ENCODE measurements around the gene KATNB1.
"Not testable (repeated sequence)": the region's sequence is repeated elsewhere in the genome, so short reads cannot be mapped to it uniquely, and the experiment has no call there.

Gene KATNB1

DNA sequence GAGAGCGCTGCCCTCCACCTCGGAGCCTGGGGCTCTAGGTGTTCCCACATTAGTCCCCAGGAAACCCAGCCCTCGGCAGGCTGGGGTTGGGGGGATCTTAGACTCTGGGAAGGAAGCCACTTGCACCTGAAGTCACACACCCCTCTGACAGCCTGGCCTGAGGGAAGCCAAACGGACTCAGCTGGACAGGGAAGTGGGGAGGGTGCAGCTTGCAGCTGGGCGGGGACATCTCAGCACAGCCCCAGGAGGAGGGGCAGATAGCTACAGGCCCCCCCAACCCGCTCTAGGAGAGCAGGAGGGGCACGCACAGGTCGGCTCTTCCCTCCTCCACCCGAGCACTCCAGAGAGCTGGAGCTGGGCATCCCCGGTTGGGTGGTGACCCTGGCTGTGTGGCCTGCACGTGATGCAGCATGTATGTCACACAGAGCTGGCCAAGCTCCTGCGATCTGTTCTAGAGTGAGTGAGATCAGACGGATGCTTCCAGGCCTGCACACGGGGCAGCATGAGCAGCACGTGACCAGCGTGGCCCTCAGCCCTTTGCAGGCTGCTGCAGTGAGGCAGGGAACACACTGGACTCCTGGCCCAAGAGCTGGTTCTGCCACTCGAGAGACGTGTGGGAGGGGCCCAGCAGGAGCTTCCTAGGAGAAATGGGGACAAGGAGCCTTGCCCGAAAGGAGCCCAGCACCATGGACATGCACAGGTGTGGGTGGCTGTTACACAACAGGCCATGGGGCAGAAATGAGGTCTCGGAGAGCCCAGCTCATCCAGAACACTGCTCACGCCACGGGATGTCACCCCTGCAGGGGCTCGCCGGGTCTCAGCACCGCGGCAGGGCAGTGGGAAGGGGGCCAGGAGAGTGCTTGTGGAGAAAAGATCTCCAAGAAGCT lies 51.3 kb downstream of the KATNB1 start:
- H3K9me3 ChIP-seq (ENCODE audit: control insufficient read depth, low read length): no peaks in the 10 kb centered on the region
- no peak overlapping the region for H3K4me3 ChIP-seq (ENCODE audit: low read length)
- H3K36me3 ChIP-seq (ENCODE audit: control insufficient read depth, insufficient read depth, low read length): no peaks in the 10 kb centered on the region
- no peaks in the 10 kb centered on the region for H3K27me3 ChIP-seq (ENCODE audit: control insufficient read depth, insufficient read depth, low read length)
- no peak overlapping the region for H3K9ac ChIP-seq (ENCODE audit: low read length)
- H3K4me1 ChIP-seq (ENCODE audit: control insufficient read depth, insufficient read depth, low read length): peaks cover 15% of the 10 kb centered on the region

DNA sequence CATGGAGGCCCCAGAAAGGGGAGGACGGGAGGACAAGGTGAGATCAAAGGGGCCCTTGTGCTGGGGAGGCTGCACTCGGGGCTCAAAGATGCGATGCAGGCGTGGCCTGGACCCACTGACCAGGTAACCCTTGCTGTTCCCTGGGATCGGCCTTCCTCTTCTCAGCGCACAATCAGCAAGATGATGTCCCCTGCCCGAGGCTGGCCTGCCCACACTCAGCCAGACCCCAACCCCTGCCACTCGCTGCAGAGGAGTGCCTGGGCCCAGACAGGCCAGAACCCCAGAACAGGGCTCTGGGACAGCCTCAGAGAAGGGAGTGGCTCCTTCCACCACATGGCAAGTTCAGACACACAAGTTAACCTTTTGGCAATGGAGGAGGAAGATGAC lies 51.9 kb downstream of the KATNB1 start:
- no peaks in the 10 kb centered on the region for H3K36me3 ChIP-seq (ENCODE audit: control insufficient read depth, insufficient read depth, low read length)
- H3K9ac ChIP-seq (ENCODE audit: low read length): no peak overlapping the region
- H3K27me3 ChIP-seq (ENCODE audit: control insufficient read depth, insufficient read depth, low read length): no peaks in the 10 kb centered on the region

GRCh38 chr16:57788252-57788841 lies 52.8 kb downstream of the KATNB1 start:
- no peaks in the 10 kb centered on the region for H3K36me3 ChIP-seq (ENCODE audit: control insufficient read depth, insufficient read depth, low read length)
- no peaks in the 10 kb centered on the region for H3K27me3 ChIP-seq (ENCODE audit: control insufficient read depth, insufficient read depth, low read length)
- H3K4me3 ChIP-seq (ENCODE audit: low read length): no peak overlapping the region
- peaks cover 15% of the 10 kb centered on the region for H3K4me1 ChIP-seq (ENCODE audit: control insufficient read depth, insufficient read depth, low read length)
- no peaks in the 10 kb centered on the region for H3K9me3 ChIP-seq (ENCODE audit: control insufficient read depth, low read length)
- H3K9ac ChIP-seq (ENCODE audit: low read length): no peak overlapping the region

More for the DNA sequence above, 51.9 kb downstream of the KATNB1 start:
- H3K4me3 ChIP-seq (ENCODE audit: low read length): no peak overlapping the region
- peaks cover 15% of the 10 kb centered on the region for H3K4me1 ChIP-seq (ENCODE audit: control insufficient read depth, insufficient read depth, low read length)
- H3K9me3 ChIP-seq (ENCODE audit: control insufficient read depth, low read length): no peaks in the 10 kb centered on the region

DNA sequence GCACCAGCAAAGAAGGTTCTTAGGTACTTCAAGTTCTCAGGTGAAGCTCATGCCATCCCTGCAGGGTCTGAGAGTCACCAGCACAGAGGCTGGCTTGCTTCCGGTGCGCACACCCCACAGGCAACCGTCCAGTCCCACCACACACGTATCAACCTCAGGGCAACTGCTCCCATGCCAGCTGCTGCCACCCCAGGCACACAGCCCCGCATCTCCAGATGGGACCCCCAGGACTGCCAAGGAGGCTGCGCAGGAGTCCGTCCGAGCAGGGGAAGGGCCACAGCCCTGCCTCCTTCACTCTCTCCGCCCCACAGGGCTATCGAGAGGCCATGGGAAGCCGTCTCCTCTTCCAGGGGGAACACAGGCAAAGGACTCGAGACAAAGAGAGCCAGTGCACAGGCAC lies 53.4 kb downstream of the KATNB1 start:
- no peaks in the 10 kb centered on the region for H3K27me3 ChIP-seq (ENCODE audit: control insufficient read depth, insufficient read depth, low read length)
- H3K9me3 ChIP-seq (ENCODE audit: control insufficient read depth, low read length): no peaks in the 10 kb centered on the region
- H3K4me1 ChIP-seq (ENCODE audit: control insufficient read depth, insufficient read depth, low read length): peaks cover 15% of the 10 kb centered on the region
- no peak overlapping the region for H3K9ac ChIP-seq (ENCODE audit: low read length)
- H3K36me3 ChIP-seq (ENCODE audit: control insufficient read depth, insufficient read depth, low read length): no peaks in the 10 kb centered on the region
- H3K4me3 ChIP-seq (ENCODE audit: low read length): no peak overlapping the region

GRCh38 chr16:57791195-57791892 lies 55.8 kb downstream of the KATNB1 start:
- no peaks in the 10 kb centered on the region for H3K36me3 ChIP-seq (ENCODE audit: control insufficient read depth, insufficient read depth, low read length)
- no peaks in the 10 kb centered on the region for H3K9me3 ChIP-seq (ENCODE audit: control insufficient read depth, low read length)
- no peak overlapping the region for H3K4me3 ChIP-seq (ENCODE audit: low read length)
- H3K4me1 ChIP-seq (ENCODE audit: control insufficient read depth, insufficient read depth, low read length): peaks cover 19% of the 10 kb centered on the region
- H3K27me3 ChIP-seq (ENCODE audit: control insufficient read depth, insufficient read depth, low read length): no peaks in the 10 kb centered on the region
- H3K9ac ChIP-seq (ENCODE audit: low read length): no peak overlapping the region

DNA sequence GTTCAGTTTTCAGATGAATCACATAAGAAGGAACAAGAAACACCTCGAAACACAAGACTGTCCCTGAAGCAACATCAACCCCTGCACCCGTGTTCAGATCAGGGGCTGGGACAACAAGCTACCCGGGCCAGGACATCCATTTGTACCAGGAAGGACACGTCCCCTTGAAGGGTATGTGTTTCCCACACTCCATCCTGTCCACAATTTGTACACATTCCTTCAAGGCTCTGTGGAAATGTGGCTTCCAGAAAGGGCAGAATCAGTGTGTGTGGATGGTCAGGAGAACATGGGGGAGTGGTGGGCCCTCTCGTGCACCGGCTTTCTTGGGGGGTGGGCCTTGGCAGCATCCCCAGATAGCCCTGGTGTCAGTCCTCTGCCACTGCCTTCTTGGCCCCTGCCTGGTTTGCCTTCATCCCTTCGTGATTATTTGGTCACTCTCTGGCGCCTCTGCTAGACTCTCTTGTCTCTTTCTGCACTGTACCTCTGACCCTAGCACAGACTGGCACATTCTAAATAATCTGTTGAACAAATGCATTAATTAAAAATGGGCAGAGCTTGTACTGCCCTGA lies 56.4 kb downstream of the KATNB1 start:
- H3K9ac ChIP-seq (ENCODE audit: low read length): no peak overlapping the region
- H3K4me1 ChIP-seq (ENCODE audit: control insufficient read depth, insufficient read depth, low read length): peaks cover 12% of the 10 kb centered on the region
- H3K27me3 ChIP-seq (ENCODE audit: control insufficient read depth, insufficient read depth, low read length): no peaks in the 10 kb centered on the region
- H3K4me3 ChIP-seq (ENCODE audit: low read length): no peak overlapping the region
- H3K36me3 ChIP-seq (ENCODE audit: control insufficient read depth, insufficient read depth, low read length): no peaks in the 10 kb centered on the region
- H3K9me3 ChIP-seq (ENCODE audit: control insufficient read depth, low read length): no peaks in the 10 kb centered on the region

GRCh38 chr16:57794849-57795430 lies 59.4 kb downstream of the KATNB1 start:
- no peaks in the 10 kb centered on the region for H3K36me3 ChIP-seq (ENCODE audit: control insufficient read depth, insufficient read depth, low read length)
- H3K9ac ChIP-seq (ENCODE audit: low read length): no peak overlapping the region
- peaks cover 9% of the 10 kb centered on the region for H3K4me1 ChIP-seq (ENCODE audit: control insufficient read depth, insufficient read depth, low read length)
- no peaks in the 10 kb centered on the region for H3K9me3 ChIP-seq (ENCODE audit: control insufficient read depth, low read length)
- no peaks in the 10 kb centered on the region for H3K27me3 ChIP-seq (ENCODE audit: control insufficient read depth, insufficient read depth, low read length)
- no peak overlapping the region for H3K4me3 ChIP-seq (ENCODE audit: low read length)

- H3K4me3 ChIP-seq (ENCODE audit: low read length): no peak overlapping the region
- no peak overlapping the region for H3K9ac ChIP-seq (ENCODE audit: low read length)
- no peaks in the 10 kb centered on the region for H3K36me3 ChIP-seq (ENCODE audit: control insufficient read depth, insufficient read depth, low read length)
- peaks cover 13% of the 10 kb centered on the region for H3K4me1 ChIP-seq (ENCODE audit: control insufficient read depth, insufficient read depth, low read length)
- peaks cover 3% of the 10 kb centered on the region for H3K27me3 ChIP-seq (ENCODE audit: control insufficient read depth, insufficient read depth, low read length)
- no peaks in the 10 kb centered on the region for H3K9me3 ChIP-seq (ENCODE audit: control insufficient read depth, low read length)
These were observed 59.9 kb downstream of the KATNB1 start for GRCh38 chr16:57795431-57795878.

DNA sequence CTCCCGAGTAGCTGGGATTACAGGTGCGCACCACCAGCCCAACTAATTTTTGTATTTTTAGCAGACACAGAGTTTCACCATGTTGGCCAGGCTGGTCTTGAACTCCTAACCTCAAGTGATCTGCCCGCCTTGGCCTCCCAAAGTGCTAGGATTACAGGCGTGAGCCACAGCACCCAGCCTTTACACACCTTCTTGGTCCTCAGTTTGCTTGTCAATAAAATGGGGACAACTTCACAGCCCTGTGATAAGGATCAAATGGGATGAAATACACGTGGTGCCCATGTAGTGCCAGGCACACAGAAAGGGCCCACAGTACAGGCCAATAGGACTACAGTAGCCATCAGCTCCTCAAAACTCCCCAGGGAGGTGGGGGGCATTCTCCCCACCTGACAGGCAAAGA lies 60.4 kb downstream of the KATNB1 start:
- peaks cover 18% of the 10 kb centered on the region for H3K4me1 ChIP-seq (ENCODE audit: control insufficient read depth, insufficient read depth, low read length)
- not testable (repeated sequence) for H3K36me3 ChIP-seq (ENCODE audit: control insufficient read depth, insufficient read depth, low read length); H3K9ac ChIP-seq (ENCODE audit: low read length); H3K4me3 ChIP-seq (ENCODE audit: low read length); H3K9me3 ChIP-seq (ENCODE audit: control insufficient read depth, low read length); H3K27me3 ChIP-seq (ENCODE audit: control insufficient read depth, insufficient read depth, low read length)

DNA sequence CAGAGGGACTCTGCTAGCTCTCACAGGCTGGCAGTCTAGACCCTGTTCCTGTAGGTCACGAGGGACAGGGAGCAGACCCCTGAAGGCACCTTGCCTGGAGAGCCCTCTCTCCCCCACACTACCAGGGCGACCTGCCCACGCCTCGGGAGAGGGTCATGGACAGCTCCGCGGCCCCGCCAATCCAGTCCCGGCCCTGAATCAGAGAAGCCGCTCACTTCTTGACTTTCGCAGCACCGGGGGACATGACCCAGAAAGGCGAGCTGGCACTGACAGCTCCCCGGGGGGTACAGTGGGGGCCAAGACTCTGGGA lies 61.6 kb downstream of the KATNB1 start:
- Histone ChIP-seq H3K4me1 (ENCODE audit: control insufficient read depth, insufficient read depth, low read length) (peaks cover 29% of the 10 kb centered on the region), H3K9ac (ENCODE audit: low read length) (peak overlapping the region; percentile 27), H3K4me3 (ENCODE audit: low read length) (no peak overlapping the region), H3K36me3 (ENCODE audit: control insufficient read depth, insufficient read depth, low read length) (no peaks in the 10 kb centered on the region), H3K9me3 (ENCODE audit: control insufficient read depth, low read length) (no peaks in the 10 kb centered on the region), H3K27me3 (ENCODE audit: control insufficient read depth, insufficient read depth, low read length) (peaks cover 3% of the 10 kb centered on the region)

DNA sequence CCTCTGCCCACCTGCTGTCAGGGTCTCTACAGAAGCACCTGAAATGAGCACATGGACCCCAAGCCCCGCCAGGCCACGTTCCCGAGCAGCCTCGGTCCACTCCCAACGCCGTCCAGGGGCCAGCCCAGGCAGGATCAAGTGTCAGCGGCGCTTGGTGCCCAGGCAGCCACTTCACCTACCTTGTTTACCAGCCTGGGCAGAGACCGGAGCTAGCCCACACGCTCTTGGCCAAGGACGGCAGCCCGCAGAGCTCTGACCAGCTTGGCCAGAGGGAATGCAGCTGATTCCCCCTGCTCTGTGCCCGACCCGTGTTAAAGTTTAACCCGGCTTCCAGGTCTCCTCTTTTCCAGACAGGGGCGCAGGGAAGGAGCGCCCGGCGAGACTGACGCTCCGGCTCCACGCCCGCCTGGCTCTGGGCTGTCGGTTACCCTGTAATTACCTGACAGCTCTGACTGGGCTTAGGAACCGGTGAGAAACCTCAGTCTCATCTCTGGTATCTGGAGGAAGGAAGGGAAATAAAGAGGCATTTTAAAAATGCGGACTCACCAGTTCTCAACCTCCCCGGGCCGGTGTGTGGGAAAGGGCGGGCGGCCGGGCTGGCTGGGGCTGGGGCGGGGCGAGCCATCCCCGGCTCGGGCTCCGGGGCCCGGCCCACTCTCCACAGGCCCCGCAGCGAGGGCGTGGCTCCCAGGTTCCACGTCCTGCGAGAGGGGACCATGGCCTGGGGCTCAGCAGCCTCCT lies 62.1 kb downstream of the KATNB1 start:
- H3K36me3 ChIP-seq (ENCODE audit: control insufficient read depth, insufficient read depth, low read length): no peaks in the 10 kb centered on the region
- no peaks in the 10 kb centered on the region for H3K9me3 ChIP-seq (ENCODE audit: control insufficient read depth, low read length)
- H3K27me3 ChIP-seq (ENCODE audit: control insufficient read depth, insufficient read depth, low read length): peaks cover 3% of the 10 kb centered on the region
- peaks cover 32% of the 10 kb centered on the region for H3K4me1 ChIP-seq (ENCODE audit: control insufficient read depth, insufficient read depth, low read length)
- no peak overlapping the region for H3K4me3 ChIP-seq (ENCODE audit: low read length)
- peak overlapping the region; percentile 27 for H3K9ac ChIP-seq (ENCODE audit: low read length)

Data from mucosa of stomach (tissue), 1 donor.